IMR-90 (cell line): Measurements from ENCODE around the gene B4GALNT3.

ENCODE experiments used
- BHLHE40 ChIP-seq: fragments of 150-350 bp; IDR thresholded peaks from 2 replicates; pipeline ENCODE4 v1.6.1; 2016; ENCODE audit warnings: mild to moderate bottlenecking, low read depth, low read length
- CEBPB ChIP-seq: IDR thresholded peaks from 2 replicates; pipeline ENCODE4 v1.6.1; 2012; ENCODE audit warnings: low read depth, low read length, improper control_type of control experiment
- CHD1 ChIP-seq: IDR thresholded peaks from 2 replicates; pipeline ENCODE4 v1.6.1; 2012; ENCODE audit warnings: low read depth, low read length, improper control_type of control experiment
- MAFK ChIP-seq: IDR thresholded peaks from 2 replicates; pipeline ENCODE4 v1.6.1; 2012; ENCODE audit warnings: low read depth, low read length, improper control_type of control experiment
- MXI1 ChIP-seq: IDR thresholded peaks from 2 replicates; pipeline ENCODE4 v1.6.1; 2012; ENCODE audit warnings: low read depth, mild to moderate bottlenecking, low read length, moderate library complexity, borderline replicate concordance
- NFE2L2 ChIP-seq: fragments of 150-350 bp; IDR thresholded peaks from 2 replicates; pipeline ENCODE4 v1.6.1; 2016; ENCODE audit warnings: low read depth, mild to moderate bottlenecking, low read length
- POLR2A ChIP-seq: IDR thresholded peaks from 2 replicates; pipeline ENCODE4 v1.6.1; 2012; ENCODE audit warnings: mild to moderate bottlenecking, low read depth, low read length
- RAD21 ChIP-seq: IDR thresholded peaks from 2 replicates; pipeline ENCODE4 v1.6.1; 2012; ENCODE audit warnings: low read length, improper control_type of control experiment
- RCOR1 ChIP-seq: IDR thresholded peaks from 2 replicates; pipeline ENCODE4 v1.6.1; 2012; ENCODE audit warnings: mild to moderate bottlenecking, low read length, improper control_type of control experiment; ENCODE audit not compliant: insufficient replicate concordance
- SMC3 ChIP-seq: fragments of 150-350 bp; IDR thresholded peaks from 2 replicates; pipeline ENCODE4 v1.6.1; 2016; ENCODE audit warnings: low read depth, mild to moderate bottlenecking, antibody characterized with exemption, low read length, moderate library complexity
- TF ChIP-seq, protein P1 (sequence below): conservative IDR thresholded peaks from 2 replicates; pipeline ENCODE4 v1.5.1; 2012; ENCODE audit warnings: mild to moderate bottlenecking, low read depth, low read length, improper control_type of control experiment
- TF ChIP-seq, protein P2 (sequence below): fragments of 150-350 bp; IDR thresholded peaks from 2 replicates; pipeline ENCODE4 v1.6.1; 2016; ENCODE audit warnings: low read depth, mild to moderate bottlenecking, low read length, moderate library complexity, borderline replicate concordance

DNA sequence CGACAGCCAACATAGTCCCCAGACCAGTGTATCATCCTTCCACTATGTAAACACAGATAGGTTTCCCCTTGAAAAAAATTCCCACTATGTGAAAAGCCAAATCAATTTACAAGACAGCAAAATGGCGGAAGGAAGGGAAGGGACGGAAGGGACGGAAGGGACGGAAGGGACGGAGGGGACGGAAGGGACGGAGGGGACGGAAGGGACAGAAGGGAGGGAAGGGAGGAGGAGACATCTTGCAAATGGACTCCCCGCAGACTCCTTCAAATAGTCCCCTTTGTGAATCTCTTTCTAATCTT lies 128.2 kb downstream of the B4GALNT3 start:
- TF ChIP-seq POLR2A (no peak), MXI1 (no peak), CEBPB (no peak), NFE2L2 (no peak), BHLHE40 (no peak), MAFK (no peak), RCOR1 (no peak), RAD21 (no peak), SMC3 (no peak), CHD1 (no peak)
- TF ChIP-seq, protein P1, sequence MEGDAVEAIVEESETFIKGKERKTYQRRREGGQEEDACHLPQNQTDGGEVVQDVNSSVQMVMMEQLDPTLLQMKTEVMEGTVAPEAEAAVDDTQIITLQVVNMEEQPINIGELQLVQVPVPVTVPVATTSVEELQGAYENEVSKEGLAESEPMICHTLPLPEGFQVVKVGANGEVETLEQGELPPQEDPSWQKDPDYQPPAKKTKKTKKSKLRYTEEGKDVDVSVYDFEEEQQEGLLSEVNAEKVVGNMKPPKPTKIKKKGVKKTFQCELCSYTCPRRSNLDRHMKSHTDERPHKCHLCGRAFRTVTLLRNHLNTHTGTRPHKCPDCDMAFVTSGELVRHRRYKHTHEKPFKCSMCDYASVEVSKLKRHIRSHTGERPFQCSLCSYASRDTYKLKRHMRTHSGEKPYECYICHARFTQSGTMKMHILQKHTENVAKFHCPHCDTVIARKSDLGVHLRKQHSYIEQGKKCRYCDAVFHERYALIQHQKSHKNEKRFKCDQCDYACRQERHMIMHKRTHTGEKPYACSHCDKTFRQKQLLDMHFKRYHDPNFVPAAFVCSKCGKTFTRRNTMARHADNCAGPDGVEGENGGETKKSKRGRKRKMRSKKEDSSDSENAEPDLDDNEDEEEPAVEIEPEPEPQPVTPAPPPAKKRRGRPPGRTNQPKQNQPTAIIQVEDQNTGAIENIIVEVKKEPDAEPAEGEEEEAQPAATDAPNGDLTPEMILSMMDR = no peak
- TF ChIP-seq, protein P2, sequence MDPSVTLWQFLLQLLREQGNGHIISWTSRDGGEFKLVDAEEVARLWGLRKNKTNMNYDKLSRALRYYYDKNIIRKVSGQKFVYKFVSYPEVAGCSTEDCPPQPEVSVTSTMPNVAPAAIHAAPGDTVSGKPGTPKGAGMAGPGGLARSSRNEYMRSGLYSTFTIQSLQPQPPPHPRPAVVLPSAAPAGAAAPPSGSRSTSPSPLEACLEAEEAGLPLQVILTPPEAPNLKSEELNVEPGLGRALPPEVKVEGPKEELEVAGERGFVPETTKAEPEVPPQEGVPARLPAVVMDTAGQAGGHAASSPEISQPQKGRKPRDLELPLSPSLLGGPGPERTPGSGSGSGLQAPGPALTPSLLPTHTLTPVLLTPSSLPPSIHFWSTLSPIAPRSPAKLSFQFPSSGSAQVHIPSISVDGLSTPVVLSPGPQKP = no peak
